Trophoblast cell (in vitro differentiated cells and primary cell): Measurements from ENCODE around the gene IDH2.

ENCODE experiments used
- DNase-seq, 2 donors: peaks; one replicate each; pipeline ENCODE4 v3.0.0-alpha.2; 2016
- H2AFZ ChIP-seq: 2 replicates; pipeline ENCODE4 v1.6.1; 2013; ENCODE audit warnings: low read length, moderate library complexity, mild to moderate bottlenecking; ENCODE audit not compliant: insufficient read depth, poor library complexity
- H2AK5ac ChIP-seq: 2 replicates; pipeline ENCODE4 v1.6.1; 2013; ENCODE audit warnings: mild to moderate bottlenecking, low read length
- H2BK120ac ChIP-seq: 2 replicates; pipeline ENCODE4 v1.6.1; 2013; ENCODE audit warnings: low read length, mild to moderate bottlenecking, moderate library complexity; ENCODE audit not compliant: insufficient read depth, poor library complexity
- H2BK12ac ChIP-seq: 2 replicates; pipeline ENCODE4 v1.6.1; 2013; ENCODE audit warnings: mild to moderate bottlenecking, low read length, moderate library complexity
- H2BK5ac ChIP-seq: 2 replicates; pipeline ENCODE4 v1.6.1; 2013; ENCODE audit warnings: low read length, low read depth, moderate library complexity, mild to moderate bottlenecking; ENCODE audit not compliant: poor library complexity
- H3K14ac ChIP-seq: 2 replicates; pipeline ENCODE4 v1.6.1; 2013; ENCODE audit warnings: mild to moderate bottlenecking, low read length
- H3K18ac ChIP-seq: 2 replicates; pipeline ENCODE4 v1.6.1; 2013; ENCODE audit warnings: mild to moderate bottlenecking, low read length
- H3K23ac ChIP-seq: 2 replicates; pipeline ENCODE4 v1.6.1; 2013; ENCODE audit warnings: low read length
- H3K27ac ChIP-seq: 2 replicates; pipeline ENCODE4 v1.5.1; 2013; ENCODE audit warnings: low read depth, mild to moderate bottlenecking, inconsistent platforms, low read length, moderate library complexity
- H3K27me3 ChIP-seq: 2 replicates; pipeline ENCODE4 v1.6.1; 2013; ENCODE audit warnings: inconsistent platforms, mild to moderate bottlenecking, low read length, moderate library complexity; ENCODE audit not compliant: insufficient read depth
- H3K36me3 ChIP-seq, 2 experiments: 1 replicate in 1 of 2; 2 replicates in 1 of 2; pipeline ENCODE4 v1.6.1; 2013; ENCODE audit warnings: low read length in 2 of 2, mild to moderate bottlenecking in 2 of 2, moderate library complexity in 1 of 2; ENCODE audit not compliant: insufficient read depth in 2 of 2, control insufficient read depth in 1 of 2
- H3K4ac ChIP-seq: 2 replicates; pipeline ENCODE4 v1.6.1; 2013; ENCODE audit warnings: low read depth, mild to moderate bottlenecking, low read length, moderate library complexity
- H3K4me1 ChIP-seq, 2 experiments: 1 replicate in 1 of 2; 2 replicates in 1 of 2; pipeline ENCODE4 v1.6.1; 2013; ENCODE audit warnings: low read length in 2 of 2, mild to moderate bottlenecking in 2 of 2, moderate library complexity in 1 of 2; ENCODE audit not compliant: insufficient read depth in 2 of 2, control insufficient read depth in 1 of 2
- H3K4me2 ChIP-seq: 2 replicates; pipeline ENCODE4 v1.6.1; 2013; ENCODE audit warnings: inconsistent platforms, mild to moderate bottlenecking, low read length, moderate library complexity
- H3K4me3 ChIP-seq: 2 replicates; pipeline ENCODE4 v1.5.1; 2013; ENCODE audit warnings: mild to moderate bottlenecking, low read depth, low read length, inconsistent platforms
- H3K79me1 ChIP-seq: one replicate; pipeline ENCODE4 v1.6.1; 2013; ENCODE audit warnings: low read length
- H3K79me2 ChIP-seq: 2 replicates; pipeline ENCODE4 v1.6.1; 2013; ENCODE audit warnings: low read length, mild to moderate bottlenecking; ENCODE audit not compliant: control insufficient read depth, insufficient read depth, poor library complexity
- H3K9ac ChIP-seq: 2 replicates; pipeline ENCODE4 v1.6.1; 2013; ENCODE audit warnings: mild to moderate bottlenecking, low read length
- H3K9me3 ChIP-seq: 2 replicates; pipeline ENCODE4 v1.6.1; 2013; ENCODE audit warnings: low read depth, mild to moderate bottlenecking, control low read depth, inconsistent platforms, low read length; ENCODE audit not compliant: insufficient read depth
- H4K12ac ChIP-seq: 2 replicates; pipeline ENCODE4 v1.6.1; 2013; ENCODE audit warnings: low read depth, mild to moderate bottlenecking, low read length, moderate library complexity
- H4K8ac ChIP-seq: 2 replicates; pipeline ENCODE4 v1.6.1; 2013; ENCODE audit warnings: low read depth, mild to moderate bottlenecking, low read length, moderate library complexity
- H4K91ac ChIP-seq: one replicate; pipeline ENCODE4 v1.6.1; 2013; ENCODE audit warnings: low read depth, mild to moderate bottlenecking, low read length, moderate library complexity
- WGBS: extraction: QIAGEN DNeasy Blood & Tissue Kit; methylation state at CpG from one replicate; pipeline ENCODE4 v1.1.7; 2013; ENCODE audit warnings: missing lambda C conversion rate; ENCODE audit not compliant: insufficient read length, insufficient coverage; ENCODE audit errors: extremely low coverage; 5-methylcytosine and 5-hydroxymethylcytosine counted together

IDH2 gene

DNA sequence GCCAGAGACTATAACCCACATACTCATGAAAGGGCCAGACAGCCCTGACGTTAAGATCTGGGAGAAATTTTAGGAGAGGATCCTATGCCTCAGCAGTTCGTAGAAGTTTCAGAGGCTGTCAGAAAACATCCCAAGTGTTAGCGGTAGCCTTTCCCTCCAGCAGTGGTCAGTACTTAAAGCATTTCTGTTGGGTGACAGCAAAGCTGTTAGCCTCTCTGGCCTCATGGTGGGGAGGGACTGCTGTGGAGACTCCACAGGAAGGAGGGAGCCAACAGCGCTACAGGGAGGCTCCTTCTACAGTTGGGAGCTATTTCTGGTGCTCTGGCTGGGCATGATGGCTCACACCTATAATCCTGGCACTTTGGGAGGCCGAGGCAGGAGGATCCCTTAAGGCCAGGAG lies 27.4 kb downstream of the IDH2 start:
- peaks cover 12 to 13% of the 10 kb centered on the region in 2 experiments for H3K4me1 ChIP-seq
- H3K4me2 ChIP-seq: no peak overlapping the region
- H4K8ac ChIP-seq: no peak overlapping the region
- H3K4ac ChIP-seq: no peak overlapping the region
- H3K79me1 ChIP-seq: no peaks in the 10 kb centered on the region
- DNase-seq: peak in 1 of 2 donors; percentile 33
- H3K14ac ChIP-seq: peak overlapping the region; percentile 7
- no peak overlapping the region for H3K9ac ChIP-seq
- no peak overlapping the region for H2AK5ac ChIP-seq
- H2BK5ac ChIP-seq: no peak overlapping the region
- no peak overlapping the region for H3K4me3 ChIP-seq
- no peaks in the 10 kb centered on the region for H3K79me2 ChIP-seq
- no peak overlapping the region for H2BK12ac ChIP-seq
- H3K18ac ChIP-seq: no peak overlapping the region
- H2AFZ ChIP-seq: no peak overlapping the region
- no peak overlapping the region for H4K12ac ChIP-seq
- no CpG with 5 or more reads among the region's 5 CpGs for WGBS
- no peaks in the 10 kb centered on the region for H3K27me3 ChIP-seq
- H2BK120ac ChIP-seq: no peak overlapping the region
- no peak overlapping the region for H4K91ac ChIP-seq
- H3K9me3 ChIP-seq: peaks cover 3% of the 10 kb centered on the region
- H3K27ac ChIP-seq: no peak overlapping the region
- peaks cover 22 to 27% of the 10 kb centered on the region in 2 experiments for H3K36me3 ChIP-seq
- H3K23ac ChIP-seq: no peak overlapping the region

GRCh38 chr15:90074023-90074422 lies 28.2 kb downstream of the IDH2 start:
- H3K4me1 ChIP-seq: peaks cover 12 to 13% of the 10 kb centered on the region in 2 experiments
- no peak overlapping the region for H2BK120ac ChIP-seq
- peaks cover 15 to 19% of the 10 kb centered on the region in 2 experiments for H3K36me3 ChIP-seq
- no peak overlapping the region for H2AK5ac ChIP-seq
- no peak for DNase-seq
- WGBS: no CpG with 5 or more reads among the region's 12 CpGs
- no peaks in the 10 kb centered on the region for H3K27me3 ChIP-seq
- H3K27ac ChIP-seq: no peak overlapping the region
- no peak overlapping the region for H3K14ac ChIP-seq
- H2BK12ac ChIP-seq: no peak overlapping the region
- H4K91ac ChIP-seq: no peak overlapping the region
- H3K4me3 ChIP-seq: no peak overlapping the region
- no peaks in the 10 kb centered on the region for H3K79me2 ChIP-seq
- no peak overlapping the region for H2BK5ac ChIP-seq
- no peak overlapping the region for H2AFZ ChIP-seq
- peaks cover 3% of the 10 kb centered on the region for H3K9me3 ChIP-seq
- H3K4ac ChIP-seq: no peak overlapping the region
- no peak overlapping the region for H3K18ac ChIP-seq
- H3K23ac ChIP-seq: no peak overlapping the region
- H3K79me1 ChIP-seq: no peaks in the 10 kb centered on the region
- H3K4me2 ChIP-seq: no peak overlapping the region
- H3K9ac ChIP-seq: no peak overlapping the region
- H4K8ac ChIP-seq: no peak overlapping the region
- no peak overlapping the region for H4K12ac ChIP-seq

GRCh38 chr15:90072978-90073640 lies 29.2 kb downstream of the IDH2 start:
- Histone ChIP-seq H3K9ac (no peak overlapping the region), H3K27me3 (no peaks in the 10 kb centered on the region), H3K23ac (no peak overlapping the region), H4K8ac (no peak overlapping the region), H2BK5ac (no peak overlapping the region), H3K4me1 (peaks cover 12 to 13% of the 10 kb centered on the region in 2 experiments), H2AFZ (no peak overlapping the region), H3K79me1 (no peaks in the 10 kb centered on the region), H3K27ac (no peak overlapping the region), H2AK5ac (no peak overlapping the region), H3K4me2 (no peak overlapping the region), H3K4ac (no peak overlapping the region), H3K18ac (no peak overlapping the region), H4K12ac (no peak overlapping the region), H3K4me3 (no peak overlapping the region), H4K91ac (no peak overlapping the region), H3K9me3 (peaks cover 4% of the 10 kb centered on the region), H2BK12ac (no peak overlapping the region), H3K14ac (no peak overlapping the region), H3K36me3 (peaks cover 13 to 15% of the 10 kb centered on the region in 2 experiments), H3K79me2 (no peaks in the 10 kb centered on the region), H2BK120ac (no peak overlapping the region)
- DNase-seq: no peak
- no CpG with 5 or more reads among the region's 17 CpGs for WGBS

GRCh38 chr15:90071220-90071807 lies 31.0 kb downstream of the IDH2 start:
- Histone ChIP-seq H2BK12ac (no peak overlapping the region), H3K14ac (no peak overlapping the region), H2BK5ac (no peak overlapping the region), H3K23ac (no peak overlapping the region), H3K79me2 (no peaks in the 10 kb centered on the region), H3K27me3 (no peaks in the 10 kb centered on the region), H3K27ac (no peak overlapping the region), H3K9me3 (peaks cover 6% of the 10 kb centered on the region), H3K4ac (no peak overlapping the region), H3K18ac (no peak overlapping the region), H3K9ac (no peak overlapping the region), H2AFZ (no peak overlapping the region), H4K8ac (no peak overlapping the region), H4K91ac (no peak overlapping the region), H3K36me3 (peaks cover 19 to 21% of the 10 kb centered on the region in 2 experiments), H2AK5ac (no peak overlapping the region), H3K4me3 (no peak overlapping the region), H3K4me1 (peaks cover 10 to 12% of the 10 kb centered on the region in 2 experiments), H3K4me2 (no peak overlapping the region), H2BK120ac (no peak overlapping the region), H3K79me1 (no peaks in the 10 kb centered on the region), H4K12ac (no peak overlapping the region)
- WGBS: no CpG with 5 or more reads among the region's 5 CpGs
- DNase-seq: peak; percentile 75 to 88
